ENCODE results near the gene CDK12. TPM values are rescaled to one million over a fixed set of nuclear protein-coding genes. Genes with fewer than 3 reads are reported as not detected.
"Not testable (repeated sequence)": the region's sequence is repeated elsewhere in the genome, so short reads cannot be mapped to it uniquely, and the experiment has no call there.

Gene CDK12
- total and polyA plus RNA-seq, 7 experiments from 2014 or later, result 3.6 to 118 (median 103) TPM

DNA sequence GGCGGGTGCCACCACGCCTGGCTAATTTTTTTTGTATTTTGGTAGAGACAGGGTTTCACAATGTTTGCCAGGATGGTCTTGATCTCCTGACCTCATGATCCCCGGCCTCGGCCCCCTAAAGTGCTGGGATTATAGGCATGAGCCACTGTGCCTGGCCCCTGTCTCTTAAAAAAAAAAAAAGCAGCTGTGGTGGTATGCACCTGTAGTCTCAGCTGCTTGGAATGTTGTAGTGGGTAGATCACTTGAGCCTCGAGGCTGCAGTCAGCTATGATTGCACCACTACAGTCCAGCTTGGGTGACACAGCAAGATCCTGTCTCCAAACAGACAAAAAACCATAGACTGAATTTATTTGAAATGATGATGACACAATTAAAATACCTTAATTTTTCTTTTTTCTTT is 24.3 kb downstream of the CDK12 start:
- Mint-ChIP-seq H3K36me3 (peaks cover 2 to 11% (median 5%) of the 10 kb centered on the region in 5 donors), H3K4me3 (no peak overlapping the region), H3K27ac (no peak overlapping the region), H3K4me1 (peaks cover 2 to 20% (median 13%) of the 10 kb centered on the region in 7 donors), H3K9me3 (no peaks in the 10 kb centered on the region), H3K27me3 (no peaks in the 10 kb centered on the region)
- H3K9me3 ChIP-seq (ENCODE audit: control insufficient read depth in 2 of 3, low read length in 3 of 3), result no peaks in the 10 kb centered on the region
- H3K27ac ChIP-seq (ENCODE audit: low read depth, low read length), result no peak overlapping the region
- H3K4me3 ChIP-seq (ENCODE audit: low read length), result no peak overlapping the region
- peaks cover 3 to 10% (median 9%) of the 10 kb centered on the region in 3 experiments for H3K36me3 ChIP-seq (ENCODE audit: control insufficient read depth in 2 of 3, insufficient read depth in 3 of 3, low read length in 3 of 3)
- H3K4me1 ChIP-seq (ENCODE audit: control insufficient read depth in 2 of 2, insufficient read depth in 2 of 2, low read length in 2 of 2), result no peaks in the 10 kb centered on the region
- DNase-seq (no peak), ATAC-seq (no peak)
- ChIA-PET CTCF (interaction anchor here (0.6 kb wide), 1 partner anchor 1838 kb away, joined by 3 read pairs; no protein-coding TSS in a partner anchor), POLR2A (interaction anchor here (0.6 to 0.8 kb wide), 2 partner anchors 1057 to 1161 kb away, joined by 3 to 7 read pairs; no protein-coding TSS in a partner anchor)
- H3K27me3 ChIP-seq (ENCODE audit: control insufficient read depth in 2 of 2, insufficient read depth in 2 of 2, low read length in 2 of 2), result no peaks in the 10 kb centered on the region
- intact Hi-C loops (cut with micrococcal nuclease), result no loop called here

DNA sequence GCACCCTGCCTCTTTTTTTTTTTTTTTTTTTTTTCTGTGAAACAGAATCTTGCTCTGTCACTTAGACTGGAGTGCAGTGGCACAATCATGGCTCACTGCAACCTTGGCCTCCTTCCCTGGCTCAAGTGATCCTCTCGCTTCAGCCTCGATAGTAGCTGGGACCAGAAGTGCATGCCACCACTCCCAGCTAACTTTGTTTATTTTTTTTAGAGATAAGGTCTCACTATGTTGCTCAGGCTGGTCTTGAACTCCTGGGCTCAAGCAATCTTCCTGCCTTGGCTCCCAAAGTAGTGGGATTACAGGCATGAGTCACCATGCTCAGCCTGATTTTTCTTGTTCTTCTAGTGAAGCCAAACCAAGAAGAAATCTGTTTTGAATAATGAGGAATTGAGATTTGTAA is 25.0 kb downstream of the CDK12 start:
- ChIA-PET POLR2A (interaction anchor here (0.6 to 0.7 kb wide), 2 partner anchors 25 to 439 kb away, joined by 3 to 4 read pairs; partner anchors contain the start of gene CDK12), CTCF (interaction anchor here (0.6 kb wide), 1 partner anchor 1839 kb away, joined by 3 read pairs; no protein-coding TSS in a partner anchor)
- DNase-seq (no peak), ATAC-seq (no peak)
- no peaks in the 10 kb centered on the region for H3K4me1 ChIP-seq (ENCODE audit: control insufficient read depth in 2 of 2, insufficient read depth in 2 of 2, low read length in 2 of 2)
- H3K4me3 ChIP-seq (ENCODE audit: low read length), result no peak overlapping the region
- H3K27me3 ChIP-seq (ENCODE audit: control insufficient read depth in 2 of 2, insufficient read depth in 2 of 2, low read length in 2 of 2), result no peaks in the 10 kb centered on the region
- Mint-ChIP-seq H3K4me3 (no peak overlapping the region), H3K9me3 (no peaks in the 10 kb centered on the region), H3K4me1 (peaks cover 4 to 21% (median 13%) of the 10 kb centered on the region in 7 donors), H3K27me3 (no peaks in the 10 kb centered on the region), H3K36me3 (peaks cover 3 to 10% (median 5%) of the 10 kb centered on the region in 5 donors), H3K27ac (peak overlapping the region in 1 of 9 donors; percentile 59)
- intact Hi-C loops (cut with micrococcal nuclease), result no loop called here
- H3K27ac ChIP-seq (ENCODE audit: low read depth, low read length), result no peak overlapping the region
- peaks cover 4 to 17% (median 11%) of the 10 kb centered on the region in 3 experiments for H3K36me3 ChIP-seq (ENCODE audit: control insufficient read depth in 2 of 3, insufficient read depth in 3 of 3, low read length in 3 of 3)
- H3K9me3 ChIP-seq (ENCODE audit: control insufficient read depth in 2 of 3, low read length in 3 of 3), result no peaks in the 10 kb centered on the region

DNA sequence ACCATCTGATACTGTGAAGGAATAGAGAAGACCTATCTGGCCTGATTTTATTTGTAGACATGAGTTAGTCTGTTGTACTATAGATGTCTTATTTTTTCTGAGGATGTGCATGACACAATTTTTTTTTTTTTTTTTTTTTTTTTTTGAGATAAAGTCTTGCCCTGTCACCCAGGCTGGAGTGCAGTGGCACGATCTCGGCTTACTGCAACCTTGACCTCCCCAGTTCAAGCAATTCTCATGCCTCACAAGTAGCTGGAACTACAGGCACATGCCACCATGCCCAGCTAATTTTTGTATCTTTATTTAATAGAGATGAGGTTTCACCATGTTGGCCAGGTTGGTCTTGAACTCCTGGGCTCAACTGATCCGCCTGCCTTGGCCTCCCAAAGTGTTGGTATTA is 26.2 kb downstream of the CDK12 start:
- H3K4me3 ChIP-seq (ENCODE audit: low read length); POLR2A ChIA-PET; H3K4me3 Mint-ChIP-seq; H3K9me3 ChIP-seq (ENCODE audit: control insufficient read depth in 2 of 3, low read length in 3 of 3); H3K27me3 Mint-ChIP-seq; CTCF ChIA-PET; H3K4me1 ChIP-seq (ENCODE audit: control insufficient read depth in 2 of 2, insufficient read depth in 2 of 2, low read length in 2 of 2); DNase-seq; H3K27ac ChIP-seq (ENCODE audit: low read depth, low read length); intact Hi-C loops (cut with micrococcal nuclease); H3K9me3 Mint-ChIP-seq; ATAC-seq; H3K27me3 ChIP-seq (ENCODE audit: control insufficient read depth in 2 of 2, insufficient read depth in 2 of 2, low read length in 2 of 2): not testable (repeated sequence)
- Mint-ChIP-seq H3K4me1 (peaks cover 4 to 21% (median 13%) of the 10 kb centered on the region in 7 donors), H3K27ac (peak overlapping the region in 2 of 9 donors; percentile 7 to 43), H3K36me3 (peaks cover 3 to 10% (median 5%) of the 10 kb centered on the region in 5 donors)
- peaks cover 4 to 21% (median 11%) of the 10 kb centered on the region in 3 experiments for H3K36me3 ChIP-seq (ENCODE audit: control insufficient read depth in 2 of 3, insufficient read depth in 3 of 3, low read length in 3 of 3)

DNA sequence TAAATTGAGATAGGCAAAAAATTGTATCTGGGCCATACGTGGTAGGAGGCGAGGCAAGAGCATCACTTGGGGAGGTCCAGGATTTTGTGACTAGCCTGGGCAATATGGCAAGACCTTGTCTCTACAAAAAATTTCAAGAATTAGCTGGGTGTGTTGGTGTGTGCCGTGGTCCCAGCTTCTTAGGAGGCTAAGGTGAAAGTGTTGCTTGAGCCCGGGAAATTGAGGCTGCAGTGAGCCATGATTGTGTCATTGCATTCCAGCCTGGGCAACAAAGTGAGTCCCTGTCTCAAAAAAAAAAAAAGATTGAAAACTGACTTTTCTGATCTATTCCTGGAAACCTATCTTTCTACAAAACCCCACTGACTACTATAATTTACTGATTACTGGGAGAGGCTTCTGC is 26.7 kb downstream of the CDK12 start:
- CTCF ChIA-PET, result interaction anchor here (0.9 kb wide), 1 partner anchor 78 kb away, joined by 3 read pairs; no protein-coding TSS in a partner anchor
- no peaks in the 10 kb centered on the region for H3K9me3 ChIP-seq (ENCODE audit: control insufficient read depth in 2 of 3, low read length in 3 of 3)

DNA sequence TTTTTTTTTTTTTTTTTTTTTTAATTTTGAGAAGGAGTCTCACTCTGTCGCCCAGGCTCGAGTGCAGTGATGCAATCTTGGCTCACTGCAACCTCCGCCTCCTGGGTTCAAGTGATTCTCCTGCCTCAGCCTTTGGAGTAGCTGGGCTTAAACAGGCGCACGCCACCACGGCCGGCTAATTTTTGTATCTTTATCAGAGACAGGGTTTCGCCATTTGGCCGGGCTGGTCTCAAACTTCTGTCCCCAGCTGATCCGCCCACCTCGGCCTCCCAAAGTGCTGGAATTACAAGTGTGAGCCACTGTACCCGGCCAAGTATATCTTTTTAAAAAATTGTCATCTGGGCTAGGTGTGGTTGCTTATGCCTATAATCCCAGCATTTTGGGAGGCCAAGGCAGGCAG is 35.6 kb downstream of the CDK12 start:
- H3K27ac ChIP-seq (ENCODE audit: low read depth, low read length); POLR2A ChIA-PET; H3K4me3 Mint-ChIP-seq; intact Hi-C loops (cut with micrococcal nuclease); H3K4me1 ChIP-seq (ENCODE audit: control insufficient read depth in 2 of 2, insufficient read depth in 2 of 2, low read length in 2 of 2); H3K4me3 ChIP-seq (ENCODE audit: low read length); H3K27me3 ChIP-seq (ENCODE audit: control insufficient read depth in 2 of 2, insufficient read depth in 2 of 2, low read length in 2 of 2); H3K27ac Mint-ChIP-seq; DNase-seq; ATAC-seq; H3K27me3 Mint-ChIP-seq; H3K4me1 Mint-ChIP-seq; H3K9me3 ChIP-seq (ENCODE audit: control insufficient read depth in 2 of 3, low read length in 3 of 3); H3K9me3 Mint-ChIP-seq: not testable (repeated sequence)
- H3K36me3 ChIP-seq (ENCODE audit: control insufficient read depth in 2 of 3, insufficient read depth in 3 of 3, low read length in 3 of 3), result peaks cover 7 to 85% (median 15%) of the 10 kb centered on the region in 3 experiments
- peaks cover 4 to 27% (median 14%) of the 10 kb centered on the region in 5 donors for H3K36me3 Mint-ChIP-seq
- CTCF ChIA-PET, result interaction anchor here (1.8 kb wide), 1 partner anchor 51 kb away, joined by 5 read pairs; no protein-coding TSS in a partner anchor

More for the DNA sequence above, 26.7 kb downstream of the CDK12 start:
- H3K27ac ChIP-seq (ENCODE audit: low read depth, low read length), result no peak overlapping the region
- H3K4me3 ChIP-seq (ENCODE audit: low read length), result no peak overlapping the region
- ATAC-seq (no peak), DNase-seq (no peak)
- intact Hi-C loops (cut with micrococcal nuclease), result no loop called here
- H3K36me3 Mint-ChIP-seq, result peaks cover 3 to 10% (median 5%) of the 10 kb centered on the region in 5 donors
- H3K4me1 Mint-ChIP-seq, result peaks cover 4 to 21% (median 13%) of the 10 kb centered on the region in 7 donors
- no peaks in the 10 kb centered on the region for H3K9me3 Mint-ChIP-seq
- no peaks in the 10 kb centered on the region for H3K27me3 Mint-ChIP-seq
- no peaks in the 10 kb centered on the region for H3K4me1 ChIP-seq (ENCODE audit: control insufficient read depth in 2 of 2, insufficient read depth in 2 of 2, low read length in 2 of 2)
- H3K27ac Mint-ChIP-seq, result no peak overlapping the region
- POLR2A ChIA-PET, result interaction anchor here (0.6 kb wide), 1 partner anchor 13 kb away, joined by 4 read pairs; no protein-coding TSS in a partner anchor
- no peaks in the 10 kb centered on the region for H3K27me3 ChIP-seq (ENCODE audit: control insufficient read depth in 2 of 2, insufficient read depth in 2 of 2, low read length in 2 of 2)
- no peak overlapping the region for H3K4me3 Mint-ChIP-seq
- peaks cover 4 to 26% (median 11%) of the 10 kb centered on the region in 3 experiments for H3K36me3 ChIP-seq (ENCODE audit: control insufficient read depth in 2 of 3, insufficient read depth in 3 of 3, low read length in 3 of 3)

DNA sequence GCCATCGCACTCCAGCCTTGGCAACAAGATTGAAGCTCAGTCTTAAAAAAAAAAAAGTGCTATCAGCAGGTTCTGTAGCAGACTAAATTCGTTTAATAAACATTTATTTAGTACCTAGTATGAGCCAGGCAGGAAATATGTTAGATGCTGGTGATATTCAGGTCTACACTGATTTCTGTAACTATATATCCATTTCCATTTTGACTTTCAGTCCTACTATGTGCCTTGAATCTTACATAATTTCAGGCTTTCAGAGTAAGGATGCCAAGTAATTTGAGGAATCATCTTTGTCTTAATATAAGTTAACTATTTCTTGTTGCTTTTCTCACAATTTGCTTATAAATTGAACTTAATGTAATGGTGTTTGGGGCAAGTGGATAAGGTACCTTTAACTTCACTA is 46.2 kb downstream of the CDK12 start:
- no peaks in the 10 kb centered on the region for H3K27me3 Mint-ChIP-seq
- no peak overlapping the region for H3K27ac Mint-ChIP-seq
- H3K36me3 Mint-ChIP-seq, result peaks cover 13 to 59% (median 38%) of the 10 kb centered on the region in 5 donors
- no peaks in the 10 kb centered on the region for H3K9me3 ChIP-seq (ENCODE audit: control insufficient read depth in 2 of 3, low read length in 3 of 3)
- intact Hi-C loops (cut with micrococcal nuclease), result no loop called here
- no peaks in the 10 kb centered on the region for H3K4me1 ChIP-seq (ENCODE audit: control insufficient read depth in 2 of 2, insufficient read depth in 2 of 2, low read length in 2 of 2)
- H3K9me3 Mint-ChIP-seq, result no peaks in the 10 kb centered on the region
- H3K27me3 ChIP-seq (ENCODE audit: control insufficient read depth in 2 of 2, insufficient read depth in 2 of 2, low read length in 2 of 2), result no peaks in the 10 kb centered on the region
- ChIA-PET CTCF (no interaction called here), POLR2A (no interaction called here)
- H3K4me3 Mint-ChIP-seq, result no peak overlapping the region
- peaks cover 15 to 77% (median 28%) of the 10 kb centered on the region in 3 experiments for H3K36me3 ChIP-seq (ENCODE audit: control insufficient read depth in 2 of 3, insufficient read depth in 3 of 3, low read length in 3 of 3)
- no peak for DNase-seq
- no peak overlapping the region for H3K27ac ChIP-seq (ENCODE audit: low read depth, low read length)
- no peak overlapping the region for H3K4me3 ChIP-seq (ENCODE audit: low read length)
- ATAC-seq, result no peak
- peaks cover 3 to 7% (median 4%) of the 10 kb centered on the region in 7 donors for H3K4me1 Mint-ChIP-seq

DNA sequence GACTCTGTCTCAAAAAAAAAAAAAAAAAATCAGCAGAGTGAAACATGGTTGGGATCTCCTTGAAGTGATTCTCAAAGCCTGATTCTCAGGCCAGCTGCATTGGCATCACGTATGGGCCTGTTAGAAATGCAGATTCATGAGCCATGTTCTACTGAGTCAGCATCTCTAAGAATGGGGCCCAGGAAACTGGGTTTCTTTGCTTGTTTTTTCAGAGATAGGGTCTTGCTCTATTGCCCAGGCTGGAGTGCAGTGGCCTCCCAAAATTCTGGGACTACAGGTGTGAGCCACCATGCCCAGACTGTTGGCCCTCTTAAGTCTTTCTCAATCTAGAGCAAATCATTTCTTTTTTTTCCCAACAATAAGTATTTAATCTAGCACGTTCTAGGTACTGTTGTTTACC is 47.7 kb downstream of the CDK12 start:
- Histone ChIP-seq H3K27ac (ENCODE audit: low read depth, low read length) (no peak overlapping the region), H3K9me3 (ENCODE audit: control insufficient read depth in 2 of 3, low read length in 3 of 3) (no peaks in the 10 kb centered on the region), H3K4me3 (ENCODE audit: low read length) (no peak overlapping the region), H3K4me1 (ENCODE audit: control insufficient read depth in 2 of 2, insufficient read depth in 2 of 2, low read length in 2 of 2) (no peaks in the 10 kb centered on the region), H3K27me3 (ENCODE audit: control insufficient read depth in 2 of 2, insufficient read depth in 2 of 2, low read length in 2 of 2) (no peaks in the 10 kb centered on the region), H3K36me3 (ENCODE audit: control insufficient read depth in 2 of 3, insufficient read depth in 3 of 3, low read length in 3 of 3) (peaks cover 13 to 74% (median 34%) of the 10 kb centered on the region in 3 experiments)
- H3K36me3 Mint-ChIP-seq, result peaks cover 14 to 55% (median 33%) of the 10 kb centered on the region in 5 donors
- ATAC-seq, result no peak
- DNase-seq, result no peak
- ChIA-PET POLR2A (no interaction called here), CTCF (no interaction called here)
- intact Hi-C loops (cut with micrococcal nuclease), result no loop called here
- H3K27ac Mint-ChIP-seq, result peak overlapping the region in 1 of 9 donors; percentile 22
- no peaks in the 10 kb centered on the region for H3K27me3 Mint-ChIP-seq
- H3K4me1 Mint-ChIP-seq, result peaks cover 3 to 11% (median 4%) of the 10 kb centered on the region in 7 donors
- H3K9me3 Mint-ChIP-seq, result no peaks in the 10 kb centered on the region
- no peak overlapping the region for H3K4me3 Mint-ChIP-seq
